AG04450 (cell line): ENCODE measurements around the gene CNTNAP2. TPM values are rescaled to one million over a fixed set of nuclear protein-coding genes. Genes with fewer than 3 reads are reported as not detected.

Source experiments
- CTCF ChIA-PET: fragments of 300-600, 350-600 bp; formaldehyde crosslinking; extraction: SDS; loops from one replicate; lab custom pipeline; 2022; ENCODE audit warnings: antibody characterized with exemption, inconsistent platforms; lab: Charles Lee
- POLR2A ChIA-PET: fragments of 350-600 bp; formaldehyde crosslinking; extraction: SDS; loops from one replicate; lab custom pipeline; 2021; ENCODE audit warnings: antibody characterized with exemption, inconsistent platforms; lab: Yijun Ruan, JAX
- DNase-seq: peaks from one replicate; pipeline ENCODE4 v3.0.0-alpha.2; 2011; ENCODE audit warnings: low read depth, low spot score
- H3K27ac ChIP-seq: one replicate; pipeline ENCODE4 v1.5.1; 2012; ENCODE audit warnings: low read depth, low read length, control low read depth
- H3K27me3 ChIP-seq: one replicate; pipeline ENCODE4 v1.6.0; 2012; ENCODE audit warnings: low read length; ENCODE audit not compliant: control insufficient read depth, insufficient read depth
- H3K4me3 ChIP-seq: 2 replicates; pipeline ENCODE4 v1.5.1; 2011; ENCODE audit warnings: mild to moderate bottlenecking, low read depth, low read length, control low read depth
- H3K9me3 ChIP-seq: 2 replicates; pipeline ENCODE4 v1.5.1; 2012; ENCODE audit warnings: low read length; ENCODE audit not compliant: control insufficient read depth, insufficient read depth
- CTCF ChIP-seq: IDR thresholded peaks from 2 replicates; pipeline ENCODE4 v1.5.1; 2011; ENCODE audit warnings: low read depth, low read length, control low read depth, inconsistent platforms
- polyA plus RNA-seq: library from polyadenylated mRNA; depleted of rRNA; stranded (reverse); fragments of >200 nt; gene quantifications from 2 replicates; pipeline ENCODE4 v1.2.3, GENCODE V29; 2011

The CNTNAP2 gene
- polyA plus RNA-seq, 1 experiment: not detected

GRCh38 chr7:148118371-148118770 lies 2001.8 kb downstream of the CNTNAP2 start:
- H3K27ac ChIP-seq: no peak overlapping the region
- ChIA-PET POLR2A (no interaction called here), CTCF (no interaction called here)
- H3K27me3 ChIP-seq: peaks cover 2% of the 10 kb centered on the region
- TF ChIP-seq CTCF: no peak
- peaks cover 44% of the 10 kb centered on the region for H3K9me3 ChIP-seq
- no peak for DNase-seq
- no peak overlapping the region for H3K4me3 ChIP-seq

- ChIA-PET POLR2A (no interaction called here), CTCF (no interaction called here)
- H3K27ac ChIP-seq: no peak overlapping the region
- H3K27me3 ChIP-seq: peaks cover 2% of the 10 kb centered on the region
- TF ChIP-seq CTCF: no peak
- H3K9me3 ChIP-seq: peaks cover 43% of the 10 kb centered on the region
- no peak overlapping the region for H3K4me3 ChIP-seq
- no peak for DNase-seq
Observed at GRCh38 chr7:148121401-148121800, 2004.8 kb downstream of the CNTNAP2 start.

DNA sequence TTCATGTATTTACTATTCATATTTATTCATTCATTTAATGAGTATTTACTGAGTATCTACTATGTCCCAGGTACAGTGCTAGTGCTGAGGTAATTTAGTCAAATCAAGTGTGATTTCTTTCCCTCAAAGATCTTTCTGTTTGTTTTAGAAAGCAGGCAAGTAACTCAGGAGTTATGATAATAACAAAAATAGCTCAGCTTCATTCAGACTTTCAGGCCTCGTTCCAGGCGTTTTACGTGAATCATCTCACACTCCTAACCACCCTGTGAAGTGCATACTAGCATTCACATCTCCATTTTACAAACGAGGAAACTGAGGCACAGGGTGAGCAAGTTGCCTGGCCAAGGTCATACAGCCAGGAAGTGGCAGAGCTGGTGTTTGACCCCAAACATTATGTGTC lies 2005.2 kb downstream of the CNTNAP2 start:
- POLR2A ChIA-PET: no interaction called here
- no peak overlapping the region for H3K27ac ChIP-seq
- peaks cover 2% of the 10 kb centered on the region for H3K27me3 ChIP-seq
- no peak overlapping the region for H3K4me3 ChIP-seq
- no peak for DNase-seq
- TF ChIP-seq CTCF: no peak
- CTCF ChIA-PET: no interaction called here
- peaks cover 46% of the 10 kb centered on the region for H3K9me3 ChIP-seq

- Histone ChIP-seq H3K9me3 (peaks cover 36% of the 10 kb centered on the region), H3K27me3 (no peaks in the 10 kb centered on the region), H3K27ac (no peak overlapping the region), H3K4me3 (no peak overlapping the region)
- POLR2A ChIA-PET: no interaction called here
- CTCF ChIA-PET: no interaction called here
- no peak for DNase-seq
- TF ChIP-seq CTCF: no peak
Observed at GRCh38 chr7:148124477-148124876, 2007.9 kb downstream of the CNTNAP2 start.

GRCh38 chr7:148127374-148127773 lies 2010.8 kb downstream of the CNTNAP2 start:
- no peak overlapping the region for H3K4me3 ChIP-seq
- DNase-seq: no peak
- CTCF ChIA-PET: no interaction called here
- no peaks in the 10 kb centered on the region for H3K27me3 ChIP-seq
- TF ChIP-seq CTCF: no peak
- H3K9me3 ChIP-seq: peaks cover 35% of the 10 kb centered on the region
- H3K27ac ChIP-seq: no peak overlapping the region
- POLR2A ChIA-PET: no interaction called here
